Stimulated activated CD4-positive, alpha-beta T cell treated with anti-CD3 and anti-CD28 coated beads, TNF-alpha, amount 100 ng/mL, for 24 hours (primary cell): ENCODE data around the gene ARHGEF1.

Experiments used
- DNase-seq, 3 experiments: peaks; one replicate each; pipeline ENCODE4 v3.0.0-alpha.2; 2020; ENCODE audit warnings: low read depth in 3 of 3

The ARHGEF1 gene

DNA sequence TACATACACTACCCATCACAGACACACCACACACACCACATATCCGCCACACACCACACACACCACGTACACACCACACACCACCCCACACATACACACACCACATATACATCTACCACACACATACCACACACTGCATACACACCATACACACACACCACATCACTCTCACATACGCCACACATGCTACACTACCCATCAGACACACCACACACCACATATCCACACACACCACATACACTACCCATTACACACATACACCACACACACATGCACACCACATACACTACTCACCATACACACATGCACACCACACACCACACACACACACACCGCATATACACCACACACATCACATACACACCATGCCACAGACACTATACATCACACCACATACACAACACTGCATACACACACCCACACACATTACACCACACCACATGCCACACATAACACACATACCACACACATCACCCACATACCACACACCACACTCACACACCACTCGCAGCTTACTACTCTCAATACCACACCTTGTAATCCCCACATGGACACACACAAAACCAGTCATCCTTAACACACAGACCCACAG is 35.8 kb downstream of the ARHGEF1 start:
- no peak for DNase-seq

- DNase-seq, result no peak
Measured at GRCh38 chr19:41919948-41920712, 37.1 kb downstream of the ARHGEF1 start.

DNA sequence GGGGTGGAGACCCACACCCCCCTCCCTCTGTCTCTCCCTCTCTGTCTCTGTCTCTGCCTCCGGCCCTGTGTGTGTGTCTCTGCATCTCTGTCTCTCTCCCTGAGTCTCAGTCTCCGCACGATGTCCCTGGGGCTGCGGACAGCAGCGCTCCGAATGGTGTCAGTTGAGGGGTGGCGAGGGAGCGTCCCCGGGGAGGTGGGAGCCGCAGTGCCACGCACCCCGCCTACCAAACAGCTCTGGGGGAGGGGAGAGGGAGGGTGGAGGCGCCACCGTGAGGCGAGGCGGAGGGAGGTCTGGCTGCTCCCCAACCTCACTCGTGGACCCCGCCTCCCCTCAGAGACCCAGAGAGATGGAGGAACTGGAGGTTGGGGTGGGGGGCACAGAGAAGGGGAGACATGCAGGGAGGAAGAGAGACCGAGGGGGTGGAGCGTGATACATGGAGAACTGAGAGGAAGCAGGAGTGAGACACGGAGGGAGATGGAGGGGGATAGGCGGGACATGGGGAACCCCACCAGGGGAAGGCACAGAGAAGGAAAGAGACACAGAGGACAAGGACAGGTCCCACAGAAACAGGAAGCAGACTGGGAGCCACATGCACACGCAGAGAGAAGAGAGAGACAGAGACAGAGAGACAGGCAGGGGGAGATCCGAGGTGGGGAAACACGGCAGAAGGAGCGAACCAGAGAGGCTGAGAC is 38.0 kb downstream of the ARHGEF1 start:
- DNase-seq, result no peak

DNA sequence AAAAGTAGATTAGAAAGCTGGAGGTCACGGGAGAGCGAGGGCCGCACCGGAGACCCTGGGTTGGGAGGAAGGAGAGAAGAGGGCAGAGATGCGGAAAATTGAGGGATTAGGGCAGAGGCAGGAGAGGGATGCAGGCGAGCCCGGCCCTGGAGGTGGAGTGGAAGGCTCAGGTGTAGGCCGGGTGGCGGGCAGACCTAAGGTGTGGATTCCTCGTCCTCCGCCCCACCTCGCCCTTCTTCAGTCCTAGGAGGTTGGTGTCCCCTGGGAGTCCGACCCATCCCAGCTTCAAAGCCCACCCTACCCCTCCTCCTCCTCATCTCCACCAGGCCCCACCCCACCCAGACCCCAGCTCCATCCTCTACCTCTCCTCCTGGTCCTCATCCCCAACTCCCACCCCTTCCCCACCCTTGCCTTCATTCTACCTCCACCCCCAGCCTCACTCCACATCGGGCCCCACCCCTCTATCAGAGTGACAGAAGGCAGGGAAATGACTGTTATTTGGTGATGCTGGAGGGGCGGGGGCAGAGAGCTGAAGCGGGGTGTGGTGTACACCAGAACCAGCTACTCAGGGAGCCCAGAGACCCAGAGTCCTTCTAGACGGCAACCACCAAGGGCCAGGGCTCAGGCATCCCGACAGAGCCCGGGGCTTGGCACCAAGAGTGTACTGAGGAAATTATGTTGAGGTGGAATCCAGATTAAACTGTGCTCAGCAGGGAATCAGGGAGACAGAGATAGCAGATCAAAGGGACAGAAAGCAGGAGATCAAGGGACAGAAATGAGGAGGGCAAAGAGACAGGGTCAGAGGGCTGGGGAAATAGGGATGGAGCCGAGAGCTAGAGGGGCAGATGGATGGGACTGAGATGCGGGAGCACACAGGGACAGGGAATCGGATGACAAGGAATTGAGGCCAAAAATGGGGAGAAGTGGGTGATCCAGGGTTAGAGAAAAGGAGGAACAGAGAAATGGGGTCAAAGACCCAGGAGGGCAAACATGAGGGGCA is 38.9 kb downstream of the ARHGEF1 start:
- no peak for DNase-seq

- no peak for DNase-seq
Measured at GRCh38 chr19:41922585-41922984, 39.6 kb downstream of the ARHGEF1 start.

DNA sequence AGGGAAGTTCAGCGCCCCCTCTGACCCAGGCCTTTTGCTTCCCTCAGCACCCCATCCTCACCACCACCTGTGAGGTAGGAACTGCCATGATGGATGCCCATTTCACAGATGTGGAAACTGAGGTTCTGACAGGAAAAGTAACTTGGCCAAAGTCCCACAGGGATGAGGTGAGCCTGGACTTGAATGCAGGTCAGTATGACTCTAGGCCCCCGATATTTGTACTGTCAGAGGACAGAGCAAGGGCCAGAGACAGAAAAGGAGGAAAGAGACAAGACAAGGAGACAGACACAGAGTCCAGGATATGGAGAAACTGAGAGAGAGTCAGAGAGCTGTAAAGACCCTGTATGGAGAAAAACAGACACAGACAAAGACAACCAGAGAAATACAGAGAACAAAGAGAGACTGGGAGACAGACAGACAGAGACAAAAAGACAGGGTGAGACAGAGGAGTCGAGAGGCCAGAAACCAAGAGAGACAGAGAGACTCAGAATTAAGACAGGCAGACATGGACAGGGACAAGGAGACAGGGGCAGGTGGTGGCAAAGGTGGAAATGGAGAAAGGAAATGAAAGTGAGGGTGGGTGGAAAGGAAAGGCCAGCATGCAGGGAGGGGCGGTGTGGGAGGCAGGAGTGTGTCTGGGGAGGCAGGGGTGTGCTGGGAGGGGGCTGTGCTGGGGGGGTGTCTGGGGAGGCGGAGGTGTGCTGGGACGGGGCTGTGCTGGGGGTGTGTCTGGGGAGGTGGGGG is 40.2 kb downstream of the ARHGEF1 start:
- no peak for DNase-seq

DNA sequence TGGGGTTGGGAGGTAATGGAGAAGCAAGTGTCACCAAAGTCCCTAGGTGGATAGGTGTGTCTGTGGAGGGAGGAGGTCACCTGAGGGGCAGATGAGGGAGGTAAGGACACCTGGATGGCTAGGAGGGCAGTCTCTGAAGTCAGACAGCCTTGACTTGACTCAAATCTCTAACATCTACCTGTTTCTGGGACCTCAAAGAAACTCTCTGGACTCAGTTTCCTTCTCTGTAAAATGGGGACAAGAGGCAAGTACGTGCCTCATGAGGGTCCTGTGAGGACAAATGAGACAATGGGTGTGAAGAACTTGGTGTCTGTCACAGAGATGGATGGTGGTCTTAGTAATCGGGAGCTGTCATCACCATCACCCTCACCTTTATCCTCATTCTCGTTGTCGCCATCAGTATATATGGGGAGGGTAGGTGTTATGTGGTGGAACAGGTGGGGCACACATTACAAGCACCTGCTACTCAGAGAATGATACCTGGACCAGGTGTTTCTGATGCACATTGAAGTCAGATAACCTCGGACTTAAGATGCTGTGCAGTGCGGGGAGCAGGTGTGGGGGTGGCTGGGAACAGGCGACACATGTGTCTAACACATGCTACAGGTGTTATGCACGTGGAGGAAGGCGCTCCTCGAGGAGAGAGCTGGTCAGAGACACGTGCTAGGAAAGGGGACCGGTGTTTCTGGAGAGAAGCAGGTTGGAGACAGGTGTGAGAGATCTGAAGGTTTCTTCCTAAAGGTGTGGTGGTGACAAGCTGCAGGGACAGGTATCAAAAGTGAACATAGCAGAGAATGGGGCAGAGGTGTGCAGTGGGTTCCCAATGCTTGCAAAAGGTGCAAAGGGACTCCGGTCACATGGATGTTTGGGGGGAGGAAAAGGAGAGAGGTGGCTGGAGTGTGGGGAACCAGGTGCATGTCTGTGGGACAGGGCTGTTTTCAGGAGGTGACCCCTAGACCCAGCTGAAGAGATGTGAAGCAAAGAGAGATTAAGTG is 41.5 kb downstream of the ARHGEF1 start:
- DNase-seq, result no peak

- DNase-seq, result no peak
Measured at GRCh38 chr19:41925208-41926003, 42.4 kb downstream of the ARHGEF1 start.

DNA sequence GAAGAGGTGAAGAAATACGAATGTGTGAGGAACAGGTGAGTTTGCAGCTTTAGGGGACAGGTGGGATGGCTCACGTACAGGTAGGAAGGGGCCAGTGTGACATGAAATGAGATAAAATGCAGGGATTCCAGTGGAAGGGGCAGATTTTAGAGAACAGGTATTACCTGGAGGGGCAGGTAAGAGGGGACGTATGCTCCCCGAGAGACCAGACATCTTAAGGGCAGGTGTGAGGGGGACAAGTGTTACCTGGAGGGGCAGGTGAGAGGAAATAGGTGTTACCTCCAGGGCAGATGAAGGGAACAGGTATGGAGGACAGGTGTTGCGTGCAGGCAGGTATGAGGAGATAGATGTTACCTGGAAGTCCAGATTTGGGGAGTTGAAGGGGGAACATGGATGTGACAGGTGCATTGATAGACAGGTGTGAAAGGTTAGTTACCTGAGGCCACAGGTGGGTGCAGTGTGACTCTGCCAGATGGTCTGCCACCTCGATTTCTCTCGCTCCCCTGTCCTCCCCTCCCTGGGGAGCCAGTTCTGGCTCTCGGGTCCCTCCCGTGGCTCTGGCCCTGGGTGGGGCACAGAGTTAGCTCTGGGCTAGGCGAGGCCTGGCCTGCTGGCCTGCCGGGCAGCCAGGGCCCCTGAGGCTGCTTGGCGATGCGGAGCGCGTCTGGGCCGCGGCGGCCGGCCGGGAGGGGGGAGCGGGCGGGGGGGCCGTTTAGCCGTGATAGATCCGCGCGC is 43.2 kb downstream of the ARHGEF1 start:
- no peak for DNase-seq

DNA sequence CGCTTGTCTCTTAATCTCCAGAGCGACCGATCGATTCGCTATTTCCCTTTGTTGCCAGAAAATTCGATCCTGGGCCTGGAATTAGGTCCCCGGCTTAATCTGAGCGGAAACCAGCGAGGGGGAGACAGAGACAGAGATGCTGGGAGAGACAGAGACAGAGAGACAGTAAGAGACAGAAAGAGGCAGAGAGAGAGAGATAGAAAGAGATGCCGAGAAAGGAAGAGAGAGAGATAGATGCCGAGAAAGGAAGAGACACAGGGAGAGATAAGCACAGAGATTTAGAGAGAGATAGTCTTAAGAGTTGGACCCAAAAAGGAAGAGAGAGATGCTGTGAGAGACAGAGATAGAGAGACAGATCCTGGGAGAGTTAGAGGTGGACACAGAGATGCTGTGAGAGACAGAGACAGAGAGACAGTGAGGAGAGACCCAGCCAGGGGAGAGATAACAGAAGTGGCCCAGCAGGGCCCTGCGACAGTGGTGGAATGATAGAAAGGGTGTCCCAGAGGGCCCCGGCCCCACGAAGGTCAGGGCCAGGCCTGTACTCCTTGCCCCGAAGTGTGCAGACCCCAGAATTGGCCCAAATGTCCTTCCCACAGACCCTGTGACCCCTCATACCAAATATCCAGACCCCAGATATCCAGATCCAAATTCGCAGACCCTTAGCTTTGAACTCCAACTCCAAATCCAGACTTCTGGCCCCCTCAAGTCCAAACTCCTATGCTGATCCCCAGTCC is 43.9 kb downstream of the ARHGEF1 start:
- no peak for DNase-seq

DNA sequence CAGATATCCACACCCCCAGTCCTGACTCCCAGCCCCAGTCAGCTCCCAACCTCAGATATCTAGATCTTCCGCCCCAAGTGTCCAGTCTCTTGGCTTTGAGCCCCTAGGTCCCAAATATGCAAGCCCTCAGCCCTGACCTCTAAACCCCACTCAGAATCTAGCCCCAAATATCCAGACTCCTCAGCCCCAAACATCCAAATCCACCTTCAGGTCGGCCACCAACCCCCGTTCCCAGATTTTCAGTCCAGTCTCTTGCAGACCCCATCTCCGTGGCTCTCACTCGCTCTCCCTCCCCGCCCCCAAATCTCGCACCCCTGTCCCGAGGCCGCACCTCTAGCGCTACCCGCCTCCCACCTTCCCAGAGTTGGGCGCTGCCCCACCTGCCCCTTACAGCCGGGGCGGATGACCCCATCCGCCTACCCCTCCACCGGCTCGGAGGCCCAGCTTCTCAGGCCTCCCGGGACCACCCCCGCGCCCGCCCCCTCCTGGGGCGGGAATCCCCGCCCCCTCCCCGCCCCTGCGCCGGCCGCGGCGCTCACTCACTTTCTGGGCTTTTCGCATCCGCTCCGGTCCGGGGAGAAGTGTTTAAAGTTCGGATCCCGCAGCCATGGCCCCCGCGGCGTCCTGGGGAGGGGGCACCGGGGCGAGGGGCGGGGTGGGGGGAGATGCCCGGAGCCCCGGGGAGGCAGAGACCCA is 44.7 kb downstream of the ARHGEF1 start:
- DNase-seq, result no peak

DNA sequence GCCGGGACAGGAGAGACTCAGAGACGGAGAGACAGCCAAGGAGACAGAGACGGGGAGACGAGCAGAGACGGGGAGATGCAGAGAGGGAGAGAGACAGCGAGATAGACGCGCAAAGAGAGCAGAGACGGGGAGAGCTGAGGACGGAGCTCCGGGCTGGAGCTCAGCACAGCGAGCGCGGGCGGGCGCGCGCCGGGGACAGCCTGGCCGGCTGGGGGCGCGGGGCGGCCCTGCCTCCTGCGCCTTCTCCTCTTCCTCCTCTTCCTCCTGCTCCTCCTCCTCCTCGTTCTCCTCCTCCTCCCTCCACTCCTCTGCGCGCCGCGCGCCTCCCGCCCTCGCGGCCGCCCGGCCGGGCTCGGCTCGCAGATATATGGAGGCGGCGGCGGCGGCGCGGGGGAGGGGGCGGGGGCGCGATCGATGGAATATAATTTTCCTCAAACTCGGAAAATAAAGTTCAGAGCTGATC is 45.3 kb downstream of the ARHGEF1 start, which contains the start of gene ERFL:
Gene ERFL, minus strand, starts transcription at position 229 of the 463 bp plus-strand sequence. CDS start 15,530 bp downstream, outside the sequence.
- DNase-seq, result no peak

DNA sequence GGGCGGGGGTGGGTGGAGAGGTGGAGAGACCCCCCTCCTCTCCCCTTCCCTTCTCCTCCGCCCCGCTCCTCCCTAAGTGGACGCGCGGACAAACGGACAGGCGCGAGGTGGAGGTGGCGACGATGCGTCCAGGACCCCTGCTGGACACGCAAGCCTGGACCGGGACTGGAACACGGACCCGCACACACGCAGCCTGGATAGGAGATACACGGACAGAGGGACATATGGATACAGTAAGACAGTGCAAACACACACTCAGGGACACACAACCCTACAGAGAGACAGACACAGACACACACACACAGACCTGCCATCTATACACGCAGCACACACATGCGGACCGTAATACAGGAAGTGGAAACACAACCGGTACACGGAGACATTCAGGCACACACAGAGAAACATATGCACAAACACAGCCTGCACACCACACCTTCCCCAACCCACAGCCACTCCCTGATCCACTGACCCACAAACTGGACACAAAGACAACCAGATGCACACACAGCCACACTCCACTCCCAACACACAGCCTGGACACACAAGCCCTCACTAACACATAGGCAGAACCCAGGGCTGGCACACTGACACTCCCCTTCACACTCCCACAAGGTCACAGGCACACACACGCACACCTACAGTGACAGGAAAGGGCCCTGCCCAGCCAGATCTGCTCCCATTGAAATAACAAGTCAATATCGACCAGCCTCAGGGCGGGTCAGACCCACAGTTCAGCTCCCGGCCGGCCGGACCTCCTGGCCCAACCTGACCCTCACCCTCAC is 46.0 kb downstream of the ARHGEF1 start:
- DNase-seq, result no peak

DNA sequence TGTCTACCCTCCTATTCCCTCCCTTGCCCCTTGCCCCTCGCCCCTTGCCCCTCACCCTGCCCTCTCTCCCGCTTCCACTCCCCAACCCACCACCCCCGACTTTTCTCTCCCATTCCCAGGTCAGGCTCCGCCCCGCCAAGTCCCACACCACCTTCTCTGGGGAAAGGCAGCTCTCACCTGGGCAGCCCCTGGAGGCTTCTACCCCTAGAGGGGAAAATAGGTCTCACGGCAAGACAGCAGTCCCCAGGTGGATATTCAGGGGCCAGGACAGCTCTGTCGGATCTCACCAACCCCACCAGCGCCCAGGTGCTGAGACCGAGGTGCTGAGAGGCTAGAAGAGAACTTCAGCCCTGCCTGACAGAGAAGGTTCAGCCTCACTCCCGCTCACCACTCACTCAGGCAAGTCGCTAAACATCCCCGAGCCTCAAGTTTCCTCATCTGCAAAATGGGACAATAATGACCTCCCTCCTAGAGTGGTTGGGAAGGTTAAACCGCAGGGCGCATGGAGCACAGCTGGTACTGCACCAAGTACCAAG is 46.6 kb downstream of the ARHGEF1 start:
- DNase-seq, result no peak

GRCh38 chr19:41930322-41930722 is 47.3 kb downstream of the ARHGEF1 start:
- DNase-seq, result no peak
